Measurements from ENCODE around the gene GBP6.
"Not testable (repeated sequence)": the region's sequence is repeated elsewhere in the genome, so short reads cannot be mapped to it uniquely, and the experiment has no call there.

Gene GBP6

GRCh38 chr1:89383185-89383584, 19.3 kb downstream of the GBP6 start:
- no peak for TF ChIP-seq JUND (IDR thresholded peaks at IDR 0.05; ENCODE audit: low read depth)
- in situ Hi-C loops (cut with HindIII; ENCODE audit: low pct_unique_long_range_greater_than_20kb, low sequenced_read_pairs): no loop called here
- DNase-seq (ENCODE audit: low read depth in 1 of 2, low spot score in 1 of 2): no peak

GRCh38 chr1:89390707-89391106, 26.8 kb downstream of the GBP6 start:
- TF ChIP-seq JUND (IDR thresholded peaks at IDR 0.05; ENCODE audit: low read depth): no peak
- in situ Hi-C loops (cut with HindIII; ENCODE audit: low pct_unique_long_range_greater_than_20kb, low sequenced_read_pairs): no loop called here
- no peak for DNase-seq (ENCODE audit: low read depth in 1 of 2, low spot score in 1 of 2)

DNA sequence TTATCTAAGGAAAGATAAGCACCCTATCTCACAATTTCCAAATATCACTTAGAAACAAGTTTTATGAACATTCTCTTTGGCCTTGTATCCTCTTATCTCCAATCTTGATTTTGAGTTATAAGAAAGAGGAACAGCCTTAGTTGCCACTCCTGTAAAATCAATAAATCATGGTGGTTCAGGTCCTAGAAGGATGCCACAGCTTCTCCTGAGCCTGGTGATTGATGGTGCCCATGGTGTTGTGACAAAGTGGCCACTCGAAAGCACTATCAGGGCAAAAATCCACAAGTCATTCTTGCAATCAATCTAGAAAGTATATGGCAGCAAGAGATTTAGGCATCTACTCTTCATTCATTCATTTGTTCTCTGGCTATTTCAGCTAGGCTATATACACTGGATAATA, 27.8 kb downstream of the GBP6 start:
- no peak for DNase-seq (ENCODE audit: low read depth in 1 of 2, low spot score in 1 of 2)
- no peak for TF ChIP-seq JUND (IDR thresholded peaks at IDR 0.05; ENCODE audit: low read depth)
- in situ Hi-C loops (cut with HindIII; ENCODE audit: low pct_unique_long_range_greater_than_20kb, low sequenced_read_pairs): no loop called here

- no peak for TF ChIP-seq JUND (IDR thresholded peaks at IDR 0.05; ENCODE audit: low read depth)
- DNase-seq (ENCODE audit: low read depth in 1 of 2, low spot score in 1 of 2): no peak
- in situ Hi-C loops (cut with HindIII; ENCODE audit: low pct_unique_long_range_greater_than_20kb, low sequenced_read_pairs): no loop called here
These were observed 31.0 kb downstream of the GBP6 start for GRCh38 chr1:89394851-89395250.

GRCh38 chr1:89396902-89397301, 33.0 kb downstream of the GBP6 start:
- in situ Hi-C loops (cut with HindIII; ENCODE audit: low pct_unique_long_range_greater_than_20kb, low sequenced_read_pairs): no loop called here
- no peak for TF ChIP-seq JUND (IDR thresholded peaks at IDR 0.05; ENCODE audit: low read depth)

DNA sequence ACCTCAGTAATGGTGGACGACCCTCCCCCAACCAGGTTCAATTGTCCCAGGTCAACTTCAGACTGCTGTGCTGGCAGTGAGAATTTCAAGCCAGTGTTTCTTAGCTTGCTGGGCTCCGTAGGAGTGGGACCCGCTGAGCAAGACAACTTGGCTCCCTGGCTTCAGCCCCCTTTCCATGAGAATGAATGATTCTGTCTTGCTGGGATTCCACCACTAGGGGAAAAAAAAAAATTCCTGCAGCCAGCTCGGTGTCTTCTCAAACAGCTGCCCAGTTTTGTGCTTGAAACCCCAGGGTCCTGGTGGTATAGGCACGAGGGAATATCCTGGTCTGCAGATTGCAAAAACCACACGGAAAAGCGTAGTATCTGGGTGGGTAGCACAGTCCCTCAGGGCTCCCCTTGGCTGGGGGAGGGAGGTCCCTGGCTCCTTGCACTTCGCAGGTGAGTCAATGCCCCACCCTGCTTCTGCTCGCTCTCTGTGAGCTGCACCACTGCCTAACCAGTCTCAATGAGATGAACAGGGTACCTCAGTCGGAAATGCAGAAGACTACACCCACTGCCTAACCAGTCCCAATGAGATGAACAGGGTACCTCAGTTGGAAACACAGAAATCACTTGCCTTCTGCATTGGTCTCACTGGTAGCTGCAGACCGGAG, 41.5 kb downstream of the GBP6 start:
- no peak for DNase-seq (ENCODE audit: low read depth in 1 of 2, low spot score in 1 of 2)
- in situ Hi-C loops (cut with HindIII; ENCODE audit: low pct_unique_long_range_greater_than_20kb, low sequenced_read_pairs): no loop called here
- TF ChIP-seq JUND (IDR thresholded peaks at IDR 0.05; ENCODE audit: low read depth): no peak

More at GRCh38 chr1:89396902-89397301, 33.0 kb downstream of the GBP6 start:
- DNase-seq (ENCODE audit: low read depth in 1 of 2, low spot score in 1 of 2): no peak

GRCh38 chr1:89407360-89407759, 43.5 kb downstream of the GBP6 start:
- no peak for DNase-seq (ENCODE audit: low read depth in 1 of 2, low spot score in 1 of 2)
- in situ Hi-C loops (cut with HindIII; ENCODE audit: low pct_unique_long_range_greater_than_20kb, low sequenced_read_pairs): no loop called here
- TF ChIP-seq JUND (IDR thresholded peaks at IDR 0.05; ENCODE audit: low read depth): no peak

DNA sequence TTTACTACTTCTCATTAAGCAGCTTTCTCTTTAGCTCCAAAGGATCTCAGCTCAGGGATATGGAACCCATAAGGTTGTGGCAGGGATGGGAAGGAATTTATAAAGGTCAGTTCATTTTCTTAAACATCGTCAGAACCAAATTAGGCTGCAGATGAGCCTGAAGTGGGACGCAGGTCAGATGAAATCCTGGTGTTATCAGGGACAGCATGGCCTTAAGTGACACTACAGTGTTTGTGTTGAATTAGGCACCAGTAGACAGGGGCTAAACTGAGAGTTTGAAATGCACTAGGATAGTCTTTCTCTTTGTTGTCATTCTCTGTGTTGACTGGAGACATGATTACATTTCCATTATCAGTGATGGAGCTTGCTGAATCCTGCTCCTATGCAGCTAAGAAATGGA, 43.9 kb downstream of the GBP6 start:
- DNase-seq (ENCODE audit: low read depth in 1 of 2, low spot score in 1 of 2); in situ Hi-C loops (cut with HindIII; ENCODE audit: low pct_unique_long_range_greater_than_20kb, low sequenced_read_pairs): not testable (repeated sequence)

DNA sequence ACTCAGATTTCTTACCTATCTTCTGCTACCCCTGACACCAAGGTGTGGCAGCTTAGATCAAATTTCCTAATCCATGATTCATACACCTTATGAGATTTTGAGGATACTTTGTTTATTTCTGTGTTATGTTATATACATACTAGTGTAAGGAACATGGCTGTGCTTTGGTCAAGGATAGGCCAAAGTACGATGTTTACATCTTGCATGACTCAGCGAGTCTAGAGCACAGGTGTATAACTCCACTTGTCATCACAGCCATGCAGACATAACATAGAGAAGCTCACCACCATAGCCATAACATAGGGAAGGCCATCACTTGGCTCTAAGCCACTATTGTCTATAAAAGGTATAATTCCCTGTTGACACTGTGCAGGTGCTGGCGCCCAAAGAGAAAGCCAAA, 61.2 kb downstream of the GBP6 start:
- TF ChIP-seq JUND (IDR thresholded peaks at IDR 0.05; ENCODE audit: low read depth): no peak
- no peak for DNase-seq (ENCODE audit: low read depth in 1 of 2, low spot score in 1 of 2)
- in situ Hi-C loops (cut with HindIII; ENCODE audit: low pct_unique_long_range_greater_than_20kb, low sequenced_read_pairs): no loop called here

DNA sequence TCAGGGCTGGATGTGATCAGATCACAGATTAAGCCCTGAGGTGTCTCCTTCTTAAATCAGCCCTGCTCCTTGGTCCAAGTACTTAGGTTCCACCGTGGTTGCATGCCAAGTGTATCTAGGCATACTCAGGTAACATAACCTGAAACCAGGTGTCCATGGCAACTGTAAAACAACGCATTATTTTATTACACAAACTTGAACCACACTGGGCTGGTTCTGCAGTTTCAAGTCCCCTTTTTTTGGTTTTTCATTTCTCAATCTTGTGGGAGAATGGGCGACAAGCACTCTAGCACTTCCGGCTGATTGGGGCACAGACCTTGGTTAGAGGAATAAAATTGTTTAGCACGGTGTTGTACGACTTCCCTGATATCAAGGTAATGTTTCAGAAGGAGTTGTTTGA, 65.2 kb downstream of the GBP6 start:
- in situ Hi-C loops (cut with HindIII; ENCODE audit: low pct_unique_long_range_greater_than_20kb, low sequenced_read_pairs): no loop called here
- DNase-seq (ENCODE audit: low read depth in 1 of 2, low spot score in 1 of 2): no peak
- TF ChIP-seq JUND (IDR thresholded peaks at IDR 0.05; ENCODE audit: low read depth): no peak

- DNase-seq (ENCODE audit: low read depth in 1 of 2, low spot score in 1 of 2); in situ Hi-C loops (cut with HindIII; ENCODE audit: low pct_unique_long_range_greater_than_20kb, low sequenced_read_pairs): not testable (repeated sequence)
These were observed 65.8 kb downstream of the GBP6 start for GRCh38 chr1:89429681-89430080.

- no peak for DNase-seq (ENCODE audit: low read depth in 1 of 2, low spot score in 1 of 2)
- in situ Hi-C loops (cut with HindIII; ENCODE audit: low pct_unique_long_range_greater_than_20kb, low sequenced_read_pairs): no loop called here
- no peak for TF ChIP-seq JUND (IDR thresholded peaks at IDR 0.05; ENCODE audit: low read depth)
These were observed 69.6 kb downstream of the GBP6 start for GRCh38 chr1:89433421-89433820.

- DNase-seq (ENCODE audit: low read depth in 1 of 2, low spot score in 1 of 2); in situ Hi-C loops (cut with HindIII; ENCODE audit: low pct_unique_long_range_greater_than_20kb, low sequenced_read_pairs): not testable (repeated sequence)
These were observed 70.4 kb downstream of the GBP6 start for GRCh38 chr1:89434058-89434780.

Data from T47D (cell line).